Natural killer cell treated with Interleukin-12 subunit alpha and Interleukin-12 subunit beta and Interleukin-15 and Interleukin-18, amount 100 ng/mL, for 72 hours (primary cell): Measurements from ENCODE around the gene OBSCN. TPM values are rescaled to one million over a fixed set of nuclear protein-coding genes. Genes with fewer than 3 reads are reported as not detected.
A peak's percentile ranks its signal among the peaks of the same experiment; 100 is the strongest.
"Not testable (repeated sequence)": the region's sequence is repeated elsewhere in the genome, so short reads cannot be mapped to it uniquely, and the experiment has no call there.

Experiments used
- ATAC-seq, 2 donors: fragments of 150-1000 bp; cut with Tn5 transposase in 1 of 2; sonication (Bioruptor Pico), chemical (Tn5 transposase) in 1 of 2; 2 replicates each; pipeline ENCODE4 v1.10.0; 2021
- DNase-seq: peaks from one replicate; pipeline ENCODE4 v3.0.0; 2022; ENCODE audit warnings: low spot score
- H3K27ac Mint-ChIP-seq, 2 donors: 1 replicate in 1 of 2; 2 replicates in 1 of 2; pipeline ENCODE4 v1.8.0; 2022; ENCODE audit warnings: mixed read lengths in 2 of 2, mild to moderate bottlenecking in 1 of 2, moderate library complexity in 1 of 2
- H3K27me3 Mint-ChIP-seq, 2 donors: 1 replicate in 1 of 2; 2 replicates in 1 of 2; pipeline ENCODE4 v1.8.0; 2022; ENCODE audit warnings: mixed read lengths in 2 of 2
- H3K36me3 Mint-ChIP-seq: one replicate; pipeline ENCODE4 v1.8.0; 2022; ENCODE audit warnings: mixed read lengths
- H3K4me1 Mint-ChIP-seq, 2 donors: 1 replicate in 1 of 2; 2 replicates in 1 of 2; pipeline ENCODE4 v1.8.0; 2022; ENCODE audit warnings: low read depth in 2 of 2, mixed read lengths in 2 of 2, mild to moderate bottlenecking in 1 of 2
- H3K4me3 Mint-ChIP-seq: one replicate; pipeline ENCODE4 v1.8.0; 2022; ENCODE audit warnings: mixed read lengths
- H3K9me3 Mint-ChIP-seq: 2 replicates; pipeline ENCODE4 v1.8.0; 2022; ENCODE audit warnings: mixed read lengths
- total RNA-seq, 2 donors: library from RNA; stranded (reverse); gene quantifications; one replicate each; pipeline ENCODE4 v1.2.3, GENCODE V29; 2022

The OBSCN gene
- total RNA-seq, 2 donors from 2014 or later = 6.4 to 12.3 TPM

DNA sequence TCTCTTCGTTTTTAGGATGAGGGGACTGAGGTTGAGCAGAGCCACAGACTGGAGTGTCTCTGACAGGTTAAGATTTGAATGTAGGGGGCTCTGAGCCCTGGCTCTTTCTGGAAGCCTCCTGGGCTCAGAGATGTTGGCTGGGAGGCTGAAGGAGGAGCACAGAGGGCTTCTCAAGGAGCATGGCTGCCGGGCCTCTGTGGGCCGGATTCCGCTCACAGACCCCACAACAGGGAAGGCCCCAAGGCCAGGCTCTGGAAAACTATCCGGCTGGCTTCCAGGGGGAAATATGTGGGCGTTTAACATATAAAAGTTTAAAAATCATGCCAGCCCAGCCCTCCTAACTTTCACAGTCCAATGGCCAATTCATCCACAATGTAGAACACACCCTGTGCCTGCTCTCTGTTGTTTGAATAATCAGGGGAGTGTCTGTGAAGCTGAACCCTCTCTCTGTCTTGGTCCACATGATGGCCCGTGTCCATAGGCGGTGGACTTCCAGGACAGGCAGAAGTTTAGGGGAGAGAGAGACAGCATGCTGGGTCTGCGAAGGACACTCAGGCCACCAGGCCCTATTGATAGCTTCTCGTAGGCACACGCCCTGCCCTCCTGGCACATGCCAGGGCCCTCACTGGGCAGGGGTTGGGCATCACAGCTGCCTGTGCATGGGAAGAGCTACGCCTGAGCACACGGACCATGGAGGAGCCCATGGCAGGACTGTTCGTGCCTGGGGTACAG lies 10.8 kb downstream of the OBSCN start:
- ATAC-seq = no peak
- no peaks in the 10 kb centered on the region for H3K27me3 Mint-ChIP-seq
- H3K27ac Mint-ChIP-seq = no peak overlapping the region
- no peak for DNase-seq
- H3K9me3 Mint-ChIP-seq = no peaks in the 10 kb centered on the region
- no peak overlapping the region for H3K4me3 Mint-ChIP-seq
- H3K4me1 Mint-ChIP-seq = no peaks in the 10 kb centered on the region
- H3K36me3 Mint-ChIP-seq = no peaks in the 10 kb centered on the region

DNA sequence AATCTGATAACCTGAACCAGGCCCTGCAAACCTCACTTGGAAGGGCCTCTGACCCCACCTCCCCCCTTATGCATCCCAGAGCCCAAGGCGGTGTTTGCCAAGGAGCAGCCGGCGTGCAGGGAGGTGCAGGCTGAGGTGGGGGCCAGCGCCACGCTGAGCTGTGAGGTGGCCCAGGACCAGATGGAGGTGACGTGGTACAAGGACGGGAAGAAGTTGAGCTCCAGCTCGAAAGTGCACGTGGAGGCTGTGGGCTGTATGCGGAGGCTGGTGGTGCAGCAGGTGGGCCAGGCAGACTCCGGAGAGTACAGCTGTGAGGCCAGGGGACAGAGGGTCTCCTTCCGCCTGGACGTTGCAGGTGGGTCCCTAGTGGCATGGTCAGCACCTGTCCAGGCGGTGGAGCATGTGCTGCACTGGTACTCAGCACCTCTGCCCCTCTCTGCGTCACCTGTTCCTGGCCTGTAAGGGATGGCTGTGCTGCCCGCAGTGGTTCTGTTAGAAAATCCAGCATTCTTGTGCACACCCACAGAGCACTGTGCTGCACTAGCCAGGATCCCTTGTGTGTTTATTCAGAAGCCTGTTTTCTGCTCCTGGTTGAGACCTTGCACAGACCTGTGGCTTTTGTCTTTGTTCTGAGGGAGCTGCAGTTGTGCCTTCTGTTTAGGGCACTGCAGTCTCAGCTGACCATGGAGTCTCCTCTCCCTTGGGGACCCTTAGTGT lies 11.6 kb downstream of the OBSCN start:
- Mint-ChIP-seq H3K4me3 (no peak overlapping the region), H3K27ac (no peak overlapping the region), H3K27me3 (no peaks in the 10 kb centered on the region), H3K36me3 (no peaks in the 10 kb centered on the region), H3K9me3 (no peaks in the 10 kb centered on the region), H3K4me1 (no peaks in the 10 kb centered on the region)
- no peak for DNase-seq
- ATAC-seq = no peak

DNA sequence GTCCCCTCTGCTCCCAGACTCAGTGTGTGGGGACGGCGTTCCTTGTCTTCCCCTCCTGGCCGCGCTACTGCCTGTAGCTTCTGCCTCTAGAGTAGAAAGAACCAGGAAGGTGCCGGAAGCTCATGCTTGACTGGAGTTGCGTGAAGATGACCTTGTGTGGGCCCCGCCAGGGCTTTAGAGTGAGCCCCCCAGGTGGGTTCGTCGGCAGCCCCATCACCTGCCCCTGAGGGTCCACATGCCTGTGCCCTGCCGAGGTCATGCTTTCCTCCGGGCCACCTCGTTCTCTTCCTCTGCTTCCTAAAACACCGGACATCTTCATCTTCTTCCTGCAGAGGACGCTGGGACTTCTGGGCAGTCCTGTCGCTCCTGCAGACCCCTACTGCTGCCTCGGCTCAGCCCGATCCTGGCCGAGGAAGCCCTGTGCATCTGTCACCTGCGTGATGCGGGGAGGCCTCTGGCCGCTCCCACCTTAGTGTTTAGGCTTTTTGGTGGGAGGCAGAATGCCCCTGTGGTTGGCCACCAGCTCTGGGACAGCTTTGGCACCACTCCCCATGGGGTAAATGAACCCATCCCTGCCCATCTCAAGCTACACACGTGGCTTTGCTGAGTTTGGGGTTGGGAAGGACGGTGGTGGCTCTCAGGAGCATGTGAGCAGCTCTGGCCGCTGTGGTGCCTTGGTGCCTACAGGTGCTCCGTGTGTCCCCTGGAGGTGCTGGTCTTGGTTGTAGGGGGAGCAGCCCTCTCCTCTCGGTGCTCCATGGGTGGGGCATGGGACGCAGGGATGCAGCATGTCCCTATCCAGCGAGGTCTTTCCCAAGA lies 12.3 kb downstream of the OBSCN start:
- Mint-ChIP-seq H3K4me3 (no peak overlapping the region), H3K27ac (no peak overlapping the region), H3K36me3 (no peaks in the 10 kb centered on the region), H3K9me3 (no peaks in the 10 kb centered on the region), H3K4me1 (no peaks in the 10 kb centered on the region), H3K27me3 (no peaks in the 10 kb centered on the region)
- ATAC-seq (no peak), DNase-seq (no peak)

DNA sequence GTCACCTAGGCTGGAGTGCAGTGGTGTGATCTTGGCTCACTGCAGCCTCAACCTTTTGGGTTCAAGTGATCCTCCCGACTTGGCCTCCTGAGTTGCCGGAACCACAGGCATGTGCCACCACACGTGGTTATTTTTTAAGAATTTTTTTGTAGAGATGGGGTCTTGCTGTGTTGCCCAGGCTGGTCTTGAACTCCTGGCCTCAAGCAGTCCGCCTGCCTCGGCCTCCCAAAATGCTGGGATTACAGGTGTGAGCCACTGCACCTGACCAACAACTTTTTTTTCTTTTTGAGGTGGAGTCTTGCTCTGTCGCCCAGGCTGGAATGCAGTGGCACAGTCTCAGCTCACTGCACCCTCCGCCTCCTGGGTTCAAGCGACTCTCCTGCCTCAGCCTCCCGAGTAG lies 13.3 kb downstream of the OBSCN start:
- H3K9me3 Mint-ChIP-seq, H3K4me1 Mint-ChIP-seq, H3K27ac Mint-ChIP-seq, H3K36me3 Mint-ChIP-seq, H3K4me3 Mint-ChIP-seq, H3K27me3 Mint-ChIP-seq, ATAC-seq, DNase-seq: not testable (repeated sequence)

DNA sequence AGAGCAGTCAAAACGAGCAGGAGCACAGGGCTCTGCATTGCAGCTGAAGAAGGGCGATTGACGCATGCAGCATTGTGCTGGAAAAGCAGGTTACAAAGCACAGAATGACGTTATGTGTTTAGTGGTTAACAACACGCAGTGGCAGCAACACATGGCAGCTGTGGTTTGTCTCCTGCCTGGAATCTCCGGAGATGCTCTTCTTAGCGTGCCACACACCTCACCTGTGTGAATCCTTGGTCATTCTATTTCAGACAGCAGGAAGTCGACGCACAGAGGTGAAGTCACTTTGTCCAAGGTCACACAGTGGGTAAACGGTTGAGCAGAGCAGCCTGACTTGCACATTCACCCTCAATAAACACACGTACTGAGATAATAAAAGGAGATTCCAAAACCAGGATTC lies 14.7 kb downstream of the OBSCN start:
- H3K9me3 Mint-ChIP-seq = no peaks in the 10 kb centered on the region
- no peaks in the 10 kb centered on the region for H3K36me3 Mint-ChIP-seq
- no peak overlapping the region for H3K27ac Mint-ChIP-seq
- DNase-seq (no peak), ATAC-seq (no peak)
- H3K4me3 Mint-ChIP-seq = no peak overlapping the region
- H3K27me3 Mint-ChIP-seq = no peaks in the 10 kb centered on the region
- no peaks in the 10 kb centered on the region for H3K4me1 Mint-ChIP-seq

DNA sequence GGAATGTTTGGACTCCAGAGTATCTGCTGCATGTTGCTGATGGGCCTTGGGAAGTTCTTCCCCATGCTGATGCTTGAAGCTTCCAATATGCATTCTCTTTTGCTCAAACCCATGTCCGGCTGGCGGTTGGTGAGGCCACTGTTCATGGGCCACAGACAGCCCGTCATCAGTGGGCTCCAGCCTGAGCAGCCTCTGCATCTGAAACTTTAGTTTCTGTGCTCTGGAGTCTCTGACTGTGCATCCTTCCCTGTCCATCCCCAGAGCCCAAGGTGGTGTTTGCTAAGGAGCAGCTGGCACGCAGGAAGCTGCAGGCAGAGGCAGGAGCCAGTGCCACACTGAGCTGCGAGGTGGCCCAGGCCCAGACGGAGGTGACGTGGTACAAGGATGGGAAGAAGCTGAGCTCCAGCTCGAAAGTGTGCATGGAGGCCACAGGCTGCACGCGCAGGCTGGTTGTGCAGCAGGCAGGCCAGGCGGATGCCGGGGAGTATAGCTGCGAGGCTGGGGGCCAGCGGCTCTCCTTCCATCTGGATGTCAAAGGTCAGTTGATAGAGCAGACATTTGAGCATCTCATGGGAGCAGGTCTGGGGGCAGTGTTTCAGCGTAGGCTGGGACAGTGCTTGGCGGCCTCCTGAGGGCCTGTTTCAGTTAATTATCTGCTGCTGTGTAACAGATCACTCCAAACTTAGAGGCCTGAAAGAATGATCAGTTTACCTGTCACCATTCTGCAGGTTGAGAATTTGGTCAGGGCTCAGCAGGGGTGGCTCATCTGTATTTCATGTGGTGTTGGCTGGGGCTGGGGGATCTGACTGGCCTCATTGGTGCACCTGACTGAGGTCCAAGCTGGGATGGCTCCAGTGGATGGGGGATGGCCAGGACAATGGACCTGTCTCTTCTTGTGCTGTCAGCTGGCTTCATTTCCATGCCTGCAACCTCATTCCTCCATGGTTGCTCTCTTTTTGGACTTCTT lies 16.6 kb downstream of the OBSCN start:
- ATAC-seq (peak in 1 of 2 donors; percentile 28), DNase-seq (no peak)
- Mint-ChIP-seq H3K4me1 (no peaks in the 10 kb centered on the region), H3K36me3 (no peaks in the 10 kb centered on the region), H3K27ac (no peak overlapping the region), H3K9me3 (no peaks in the 10 kb centered on the region), H3K27me3 (no peaks in the 10 kb centered on the region), H3K4me3 (no peak overlapping the region)

DNA sequence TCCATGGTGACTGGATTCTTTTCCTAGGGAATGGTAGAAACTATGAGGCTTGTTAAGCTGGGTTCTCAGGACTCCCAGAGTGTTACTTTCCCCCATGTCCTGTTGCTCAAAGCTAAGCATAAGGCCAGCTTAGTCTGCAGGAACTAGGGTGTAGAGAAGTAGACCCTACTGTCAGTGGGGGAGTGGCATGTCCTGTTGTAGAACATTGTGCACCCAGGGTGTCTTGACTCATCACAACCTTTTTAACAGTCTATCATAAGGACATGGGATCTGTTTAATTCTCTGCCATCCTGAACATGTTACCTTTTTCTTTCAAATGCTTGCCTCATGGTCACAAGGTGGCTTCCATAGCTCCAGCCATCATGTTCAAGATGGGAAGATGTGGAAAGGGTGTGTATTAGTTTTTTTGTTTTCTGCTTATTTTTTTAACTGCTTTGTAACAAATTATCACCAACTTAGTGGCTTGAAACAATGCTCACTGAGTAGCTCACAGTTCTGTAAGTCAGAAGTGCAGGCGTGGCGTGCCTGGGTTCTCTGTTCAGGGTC lies 17.4 kb downstream of the OBSCN start:
- Mint-ChIP-seq H3K27ac (no peak overlapping the region), H3K9me3 (no peaks in the 10 kb centered on the region), H3K4me3 (no peak overlapping the region), H3K27me3 (no peaks in the 10 kb centered on the region), H3K36me3 (no peaks in the 10 kb centered on the region), H3K4me1 (no peaks in the 10 kb centered on the region)
- no peak for ATAC-seq
- DNase-seq = no peak

DNA sequence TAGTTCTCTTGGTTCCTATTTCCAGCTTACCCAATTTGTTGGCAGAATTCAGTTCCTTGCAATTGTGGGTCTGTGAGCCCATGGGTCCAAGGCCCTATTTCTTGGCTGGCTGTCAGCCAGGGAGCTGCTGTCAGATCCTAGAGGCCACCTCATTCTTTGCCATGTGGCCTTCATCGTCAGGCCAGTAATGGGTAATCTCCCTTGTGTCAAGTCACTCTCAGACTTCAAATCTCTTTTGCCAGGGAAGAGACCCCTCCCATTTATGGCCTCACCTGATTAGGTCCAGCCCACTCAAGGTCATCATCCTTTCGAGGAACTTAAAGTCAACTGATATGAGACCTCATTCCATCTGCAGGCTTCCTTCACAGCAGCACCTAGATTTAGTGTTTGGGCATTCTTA lies 17.9 kb downstream of the OBSCN start:
- H3K4me1 Mint-ChIP-seq = no peaks in the 10 kb centered on the region
- H3K27ac Mint-ChIP-seq = no peak overlapping the region
- H3K4me3 Mint-ChIP-seq = no peak overlapping the region
- H3K36me3 Mint-ChIP-seq = no peaks in the 10 kb centered on the region
- no peak for DNase-seq
- no peak for ATAC-seq
- no peaks in the 10 kb centered on the region for H3K27me3 Mint-ChIP-seq
- no peaks in the 10 kb centered on the region for H3K9me3 Mint-ChIP-seq

DNA sequence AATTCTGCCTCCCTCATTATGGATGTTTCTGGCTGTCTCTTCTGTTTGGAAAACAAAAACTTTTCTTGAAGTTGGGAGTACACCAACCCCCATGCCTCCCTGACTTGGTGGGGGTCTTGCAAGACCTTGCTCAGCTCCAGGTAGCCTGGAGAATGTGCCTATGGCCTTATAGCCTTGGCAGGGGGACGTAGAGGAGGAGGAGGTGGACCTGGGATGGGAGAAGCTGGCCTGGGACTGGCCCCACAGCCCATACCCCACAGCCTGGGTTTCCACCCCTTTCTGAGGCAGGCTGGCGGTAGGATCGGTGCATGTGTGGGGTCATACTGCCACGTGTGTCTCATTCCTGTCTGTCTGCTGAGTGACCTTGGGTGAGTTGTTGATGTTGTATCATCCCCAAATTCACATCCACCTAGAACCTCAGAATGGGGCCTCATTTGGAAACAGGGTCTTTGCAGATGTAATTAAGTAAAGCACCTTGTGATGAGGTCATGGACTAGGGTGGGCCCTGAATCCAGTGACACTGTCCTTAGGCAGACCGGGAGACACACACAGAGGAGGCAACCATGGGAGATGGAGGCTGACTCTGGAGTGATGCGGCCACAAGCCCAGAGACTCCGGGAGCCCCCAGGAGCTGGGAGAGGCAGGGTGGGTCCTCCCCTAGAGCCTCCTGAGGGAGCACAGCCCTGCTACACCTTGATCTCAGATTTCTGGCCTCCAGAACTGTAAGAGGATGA lies 18.5 kb downstream of the OBSCN start:
- no peaks in the 10 kb centered on the region for H3K27me3 Mint-ChIP-seq
- H3K9me3 Mint-ChIP-seq = no peaks in the 10 kb centered on the region
- ATAC-seq = no peak
- H3K27ac Mint-ChIP-seq = no peak overlapping the region
- no peak overlapping the region for H3K4me3 Mint-ChIP-seq
- H3K36me3 Mint-ChIP-seq = no peaks in the 10 kb centered on the region
- no peaks in the 10 kb centered on the region for H3K4me1 Mint-ChIP-seq
- no peak for DNase-seq

DNA sequence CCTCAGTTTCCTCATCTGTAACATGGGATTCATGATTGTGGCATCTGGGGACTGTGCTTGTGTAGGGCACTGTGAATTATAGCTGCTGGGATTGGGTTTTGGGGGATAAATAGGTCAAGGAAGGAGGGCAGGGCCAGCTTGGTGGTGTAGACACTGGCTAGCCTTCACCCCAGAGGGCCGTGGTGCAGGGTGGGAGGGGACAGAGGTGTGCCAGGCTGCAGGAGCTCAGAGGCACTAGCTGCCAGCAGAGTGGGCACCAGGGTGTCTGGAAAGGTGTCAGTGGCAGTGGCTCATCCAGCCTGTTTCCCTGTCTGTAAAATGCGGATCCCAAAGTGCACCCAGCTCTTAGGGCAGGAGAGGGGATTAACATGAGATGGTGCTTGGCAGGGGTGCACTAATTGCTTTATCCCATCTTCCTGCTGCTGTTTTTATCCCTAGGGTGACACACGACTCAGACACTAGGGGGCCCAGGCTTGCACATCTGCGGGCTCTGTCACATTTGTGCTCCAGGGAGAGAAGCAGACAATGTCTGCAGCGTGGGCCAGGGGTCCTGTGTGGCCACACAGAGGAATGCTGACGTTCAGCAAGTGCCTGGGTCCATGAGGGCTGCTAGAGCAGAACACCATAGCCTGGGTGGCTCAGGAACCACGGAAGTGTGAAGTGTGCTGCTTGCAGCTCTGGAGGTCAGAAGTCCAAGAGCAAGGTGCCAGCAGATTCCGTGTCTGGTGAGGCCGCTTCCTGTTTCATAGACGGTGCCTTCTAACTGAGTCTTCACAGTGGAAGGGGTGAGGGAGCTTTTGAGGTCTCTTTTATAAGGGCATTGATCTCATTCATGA lies 19.3 kb downstream of the OBSCN start:
- DNase-seq (no peak), ATAC-seq (no peak)
- H3K27me3 Mint-ChIP-seq = no peaks in the 10 kb centered on the region
- H3K36me3 Mint-ChIP-seq = no peaks in the 10 kb centered on the region
- H3K9me3 Mint-ChIP-seq = no peaks in the 10 kb centered on the region
- H3K4me3 Mint-ChIP-seq = no peak overlapping the region
- no peaks in the 10 kb centered on the region for H3K4me1 Mint-ChIP-seq
- no peak overlapping the region for H3K27ac Mint-ChIP-seq

DNA sequence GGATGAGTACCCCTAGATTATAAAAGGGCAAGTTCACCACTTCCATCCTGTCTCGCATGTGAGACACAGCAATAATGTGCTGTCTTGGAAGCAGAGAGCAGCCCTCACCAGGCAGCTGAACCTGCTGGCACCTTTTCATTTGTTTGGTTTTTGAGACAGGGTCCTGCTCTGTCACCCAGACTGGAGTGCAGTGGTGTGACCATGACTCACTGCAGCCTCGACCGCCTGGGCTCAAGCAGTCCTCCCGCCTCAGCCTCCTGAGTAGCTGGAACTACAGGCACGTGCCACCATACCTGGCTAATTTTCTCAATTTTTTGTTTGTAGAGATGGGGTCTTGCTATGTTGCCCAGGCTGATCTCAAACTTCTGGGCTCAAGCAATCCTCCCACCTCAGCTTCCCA lies 20.3 kb downstream of the OBSCN start:
- H3K27me3 Mint-ChIP-seq, H3K4me3 Mint-ChIP-seq, H3K36me3 Mint-ChIP-seq, H3K4me1 Mint-ChIP-seq, H3K27ac Mint-ChIP-seq, DNase-seq, H3K9me3 Mint-ChIP-seq, ATAC-seq: not testable (repeated sequence)

DNA sequence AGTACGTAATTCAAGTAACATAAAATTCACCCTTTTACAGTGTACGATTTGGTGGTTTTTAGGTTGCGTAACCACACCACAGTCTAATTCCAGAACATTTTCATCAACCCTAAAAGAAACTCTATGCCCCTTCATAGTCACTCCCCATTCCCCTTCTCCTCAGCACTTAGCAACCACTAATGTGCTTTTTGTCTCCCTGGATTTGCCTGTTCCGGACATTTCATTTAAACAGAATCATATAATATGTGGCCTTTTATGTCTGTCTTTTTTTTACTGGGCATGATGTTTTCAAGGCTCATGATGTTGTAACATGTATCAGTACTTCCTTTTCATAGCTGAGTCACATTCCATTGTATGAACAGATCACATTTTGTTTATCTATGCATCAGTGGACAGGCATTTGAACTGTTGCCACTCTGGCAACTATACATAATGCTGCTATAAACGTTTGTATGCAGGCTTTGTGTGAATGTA lies 20.8 kb downstream of the OBSCN start:
- H3K27me3 Mint-ChIP-seq = no peaks in the 10 kb centered on the region
- no peaks in the 10 kb centered on the region for H3K4me1 Mint-ChIP-seq
- H3K27ac Mint-ChIP-seq = no peak overlapping the region
- H3K4me3 Mint-ChIP-seq = no peak overlapping the region
- H3K36me3 Mint-ChIP-seq = peaks cover 4% of the 10 kb centered on the region
- no peaks in the 10 kb centered on the region for H3K9me3 Mint-ChIP-seq
- ATAC-seq (no peak), DNase-seq (no peak)
